ENCODE results near the gene DISP2.

DISP2 gene

GRCh38 chr15:40392986-40393948 is 35.2 kb downstream of the DISP2 start:
- Histone ChIP-seq H3K4me2 (ENCODE audit: low read depth, low read length, poor library complexity, severe bottlenecking) (no peak overlapping the region), H3K36me3 (ENCODE audit: low read length) (peaks cover 27% of the 10 kb centered on the region), H3K27ac (ENCODE audit: low read depth, low read length) (no peak overlapping the region), H3F3A (ENCODE audit: insufficient read depth) (peaks cover 20% of the 10 kb centered on the region), H2AFZ (ENCODE audit: low read depth, low read length, severe bottlenecking) (no peak overlapping the region), H3K27me3 (ENCODE audit: low read length) (no peaks in the 10 kb centered on the region), H3K9ac (ENCODE audit: low read length) (no peak overlapping the region), H3K4me3 (ENCODE audit: insufficient read depth, low read length, poor library complexity, severe bottlenecking) (no peak overlapping the region), H3K9me2 (replicated peaks; ENCODE audit: insufficient read depth, low read length) (no peaks in the 10 kb centered on the region), H3K79me2 (ENCODE audit: insufficient read depth, low read length) (no peaks in the 10 kb centered on the region), H3K9me3 (ENCODE audit: insufficient read depth, low read length) (no peaks in the 10 kb centered on the region), H4K20me1 (ENCODE audit: low read depth, low read length) (no peaks in the 10 kb centered on the region)
- no peak for TF ChIP-seq EZH2phosphoT487 (conservative IDR thresholded peaks at IDR 0.05; ENCODE audit: low read length)
- no peak for TF ChIP-seq CTCF (IDR thresholded peaks at IDR 0.05; ENCODE audit: insufficient read depth, low read length, poor library complexity, severe bottlenecking)

GRCh38 chr15:40397688-40398412 is 39.8 kb downstream of the DISP2 start:
- Histone ChIP-seq H3F3A (ENCODE audit: insufficient read depth) (peaks cover 27% of the 10 kb centered on the region), H3K36me3 (ENCODE audit: low read length) (peaks cover 10% of the 10 kb centered on the region), H3K79me2 (ENCODE audit: insufficient read depth, low read length) (no peaks in the 10 kb centered on the region), H4K20me1 (ENCODE audit: low read depth, low read length) (no peaks in the 10 kb centered on the region), H3K9ac (ENCODE audit: low read length) (no peak overlapping the region), H3K27ac (ENCODE audit: low read depth, low read length) (no peak overlapping the region), H3K4me2 (ENCODE audit: low read depth, low read length, poor library complexity, severe bottlenecking) (peak overlapping the region; percentile 15), H3K9me2 (replicated peaks; ENCODE audit: insufficient read depth, low read length) (no peaks in the 10 kb centered on the region), H3K9me3 (ENCODE audit: insufficient read depth, low read length) (no peaks in the 10 kb centered on the region), H3K4me3 (ENCODE audit: insufficient read depth, low read length, poor library complexity, severe bottlenecking) (no peak overlapping the region), H3K27me3 (ENCODE audit: low read length) (no peaks in the 10 kb centered on the region), H2AFZ (ENCODE audit: low read depth, low read length, severe bottlenecking) (no peak overlapping the region)
- TF ChIP-seq CTCF (IDR thresholded peaks at IDR 0.05; ENCODE audit: insufficient read depth, low read length, poor library complexity, severe bottlenecking) (no peak), EZH2phosphoT487 (conservative IDR thresholded peaks at IDR 0.05; ENCODE audit: low read length) (no peak)

DNA sequence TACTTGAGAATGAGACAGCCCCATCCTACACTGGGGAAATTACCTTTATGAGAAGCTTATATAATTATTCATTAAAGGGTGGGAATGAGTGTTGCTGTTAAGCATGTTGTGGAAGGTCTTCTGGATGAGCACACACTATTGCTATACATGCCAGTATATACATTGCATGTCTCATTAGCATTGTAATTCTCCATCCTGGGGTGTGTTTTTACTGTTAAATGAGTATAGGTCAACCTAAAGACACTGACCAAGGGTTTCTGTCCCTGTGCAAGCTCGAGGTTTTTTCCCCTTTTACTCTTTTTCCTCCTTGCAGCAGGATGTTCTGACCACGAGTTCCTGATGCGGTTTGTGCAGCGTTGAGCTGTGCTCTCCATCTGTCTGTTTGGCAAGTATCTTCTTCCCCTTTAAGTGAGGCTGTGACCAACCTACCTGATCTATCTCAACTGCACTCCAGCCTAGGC is 40.4 kb downstream of the DISP2 start:
- Histone ChIP-seq H3K79me2 (ENCODE audit: insufficient read depth, low read length) (no peaks in the 10 kb centered on the region), H3K9ac (ENCODE audit: low read length) (no peak overlapping the region), H3K4me2 (ENCODE audit: low read depth, low read length, poor library complexity, severe bottlenecking) (peak overlapping the region; percentile 15), H3K36me3 (ENCODE audit: low read length) (peaks cover 7% of the 10 kb centered on the region), H2AFZ (ENCODE audit: low read depth, low read length, severe bottlenecking) (no peak overlapping the region), H3K27ac (ENCODE audit: low read depth, low read length) (no peak overlapping the region), H4K20me1 (ENCODE audit: low read depth, low read length) (no peaks in the 10 kb centered on the region), H3K27me3 (ENCODE audit: low read length) (no peaks in the 10 kb centered on the region), H3F3A (ENCODE audit: insufficient read depth) (peaks cover 24% of the 10 kb centered on the region), H3K4me3 (ENCODE audit: insufficient read depth, low read length, poor library complexity, severe bottlenecking) (no peak overlapping the region), H3K9me2 (replicated peaks; ENCODE audit: insufficient read depth, low read length) (no peaks in the 10 kb centered on the region), H3K9me3 (ENCODE audit: insufficient read depth, low read length) (no peaks in the 10 kb centered on the region)
- TF ChIP-seq EZH2phosphoT487 (conservative IDR thresholded peaks at IDR 0.05; ENCODE audit: low read length): no peak
- no peak for TF ChIP-seq CTCF (IDR thresholded peaks at IDR 0.05; ENCODE audit: insufficient read depth, low read length, poor library complexity, severe bottlenecking)
